Activated B cell treated with CpG ODN at 0.5 μM for 24 hours (primary cell): ENCODE data around the gene ANKRD60. TPM values are rescaled to one million over a fixed set of nuclear protein-coding genes. Genes with fewer than 3 reads are reported as not detected.

Experiments used
- ATAC-seq: fragments of 200-7000 bp; cut with Tn5 transposase; one replicate; pipeline ENCODE4 v1.10.0; 2021; ENCODE audit warnings: low read depth, mild to moderate bottlenecking, moderate library complexity
- CTCF ChIA-PET: fragments of 350-600 bp; sonication (Branson Sonifier 250); formaldehyde crosslinking; loops from one replicate; lab custom pipeline; 2021; ENCODE audit warnings: antibody characterized with exemption; lab: Charles Lee
- POLR2A ChIA-PET: fragments of 350-600 bp; sonication (Branson Sonifier 250); formaldehyde crosslinking; loops from one replicate; lab custom pipeline; 2021; ENCODE audit warnings: antibody characterized with exemption; lab: Charles Lee
- DNase-seq: peaks from one replicate; pipeline ENCODE4 v3.0.0; 2022
- H3K27ac Mint-ChIP-seq: one replicate; pipeline ENCODE4 v1.8.0; 2020; ENCODE audit warnings: mixed read lengths
- H3K27me3 Mint-ChIP-seq: one replicate; pipeline ENCODE4 v1.8.0; 2021; ENCODE audit warnings: mixed read lengths
- H3K36me3 Mint-ChIP-seq: one replicate; pipeline ENCODE4 v1.8.0; 2021; ENCODE audit warnings: low read depth, mixed read lengths
- H3K4me1 Mint-ChIP-seq: one replicate; pipeline ENCODE4 v1.8.0; 2021; ENCODE audit warnings: mixed read lengths
- H3K4me3 Mint-ChIP-seq: one replicate; pipeline ENCODE4 v1.8.0; 2020; ENCODE audit warnings: mild to moderate bottlenecking, mixed read lengths
- H3K9me3 Mint-ChIP-seq: one replicate; pipeline ENCODE4 v1.8.0; 2020; ENCODE audit warnings: mixed read lengths
- intact Hi-C: fragments of 100-400 bp; cut with micrococcal nuclease; formaldehyde crosslinking; loops from one replicate; pipeline ENCODE4 v1.15.1; 2024
- total RNA-seq: library from RNA; stranded (reverse); gene quantifications from 2 replicates; pipeline ENCODE4 v1.2.3, GENCODE V29; 2022
- TF ChIP-seq, protein P1 (sequence below): fragments of 200-600 bp; IDR thresholded peaks from one replicate; pipeline ENCODE4 v1.8.0; 2022; ENCODE audit warnings: antibody characterized with exemption, mild to moderate bottlenecking

ANKRD60 gene
- total RNA-seq, 1 donor from 2014 or later = not detected

DNA sequence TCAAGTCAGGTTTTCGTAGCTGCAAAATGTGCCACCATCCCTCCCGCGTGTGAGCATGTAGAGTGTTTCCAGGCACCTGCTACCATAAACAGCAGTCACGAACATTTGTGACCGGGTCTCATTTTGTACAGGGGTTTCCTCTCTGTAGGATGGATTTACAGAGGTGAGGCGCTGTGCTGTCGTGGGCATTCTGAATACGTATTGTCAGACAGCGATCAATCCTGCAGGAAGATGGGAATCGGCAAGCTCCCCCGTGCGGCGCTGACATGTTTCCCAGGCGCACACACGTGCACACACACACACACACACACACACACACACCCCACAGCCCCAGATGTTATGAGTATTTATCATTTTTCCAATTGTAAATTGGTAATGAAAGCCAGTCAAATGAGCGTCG, 15.8 kb downstream of the ANKRD60 start:
- intact Hi-C loops = loop anchor here (10.0 kb wide), 1 partner anchor 858 kb away; the partner anchor contains the start of gene RAE1
- POLR2A ChIA-PET = no interaction called here
- CTCF ChIA-PET = no interaction called here

DNA sequence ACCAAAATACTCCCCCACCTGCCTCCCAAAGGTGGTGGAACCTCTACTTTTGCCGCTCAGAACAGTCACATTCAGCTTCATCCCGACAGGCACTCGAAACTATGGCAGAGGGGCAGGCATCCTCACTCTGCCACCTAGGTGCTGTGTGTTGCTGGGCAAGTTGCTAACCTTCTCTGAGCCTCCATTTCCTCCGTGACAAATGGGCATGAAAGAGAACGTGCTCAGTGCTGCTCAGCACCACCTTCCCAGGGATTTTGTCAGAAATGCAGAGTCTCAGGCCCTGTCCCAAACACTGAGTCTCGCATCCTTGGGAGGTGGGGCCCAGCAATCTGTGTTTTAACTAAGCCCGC, 18.1 kb downstream of the ANKRD60 start:
- ATAC-seq (no peak), DNase-seq (no peak)
- ChIA-PET CTCF (interaction anchor here (0.8 to 2.7 kb wide), 4 partner anchors 15 to 712 kb away, joined by 3 to 10 read pairs (median 4); no protein-coding TSS in a partner anchor), POLR2A (no interaction called here)
- Mint-ChIP-seq H3K4me3 (no peak overlapping the region), H3K36me3 (no peaks in the 10 kb centered on the region), H3K27me3 (peaks cover 3% of the 10 kb centered on the region), H3K27ac (no peak overlapping the region), H3K9me3 (no peaks in the 10 kb centered on the region), H3K4me1 (peaks cover 4% of the 10 kb centered on the region)
- TF ChIP-seq, protein P1, sequence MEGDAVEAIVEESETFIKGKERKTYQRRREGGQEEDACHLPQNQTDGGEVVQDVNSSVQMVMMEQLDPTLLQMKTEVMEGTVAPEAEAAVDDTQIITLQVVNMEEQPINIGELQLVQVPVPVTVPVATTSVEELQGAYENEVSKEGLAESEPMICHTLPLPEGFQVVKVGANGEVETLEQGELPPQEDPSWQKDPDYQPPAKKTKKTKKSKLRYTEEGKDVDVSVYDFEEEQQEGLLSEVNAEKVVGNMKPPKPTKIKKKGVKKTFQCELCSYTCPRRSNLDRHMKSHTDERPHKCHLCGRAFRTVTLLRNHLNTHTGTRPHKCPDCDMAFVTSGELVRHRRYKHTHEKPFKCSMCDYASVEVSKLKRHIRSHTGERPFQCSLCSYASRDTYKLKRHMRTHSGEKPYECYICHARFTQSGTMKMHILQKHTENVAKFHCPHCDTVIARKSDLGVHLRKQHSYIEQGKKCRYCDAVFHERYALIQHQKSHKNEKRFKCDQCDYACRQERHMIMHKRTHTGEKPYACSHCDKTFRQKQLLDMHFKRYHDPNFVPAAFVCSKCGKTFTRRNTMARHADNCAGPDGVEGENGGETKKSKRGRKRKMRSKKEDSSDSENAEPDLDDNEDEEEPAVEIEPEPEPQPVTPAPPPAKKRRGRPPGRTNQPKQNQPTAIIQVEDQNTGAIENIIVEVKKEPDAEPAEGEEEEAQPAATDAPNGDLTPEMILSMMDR = no peak
- intact Hi-C loops = loop anchor here (10.0 kb wide), 1 partner anchor 856 kb away; the partner anchor contains the start of gene RAE1

More for the DNA sequence above, 15.8 kb downstream of the ANKRD60 start:
- H3K27me3 Mint-ChIP-seq = peaks cover 10% of the 10 kb centered on the region
- peaks cover 4% of the 10 kb centered on the region for H3K4me1 Mint-ChIP-seq
- TF ChIP-seq, protein P1 = no peak
- no peaks in the 10 kb centered on the region for H3K36me3 Mint-ChIP-seq
- ATAC-seq (no peak), DNase-seq (no peak)
- H3K27ac Mint-ChIP-seq = no peak overlapping the region
- H3K4me3 Mint-ChIP-seq = no peak overlapping the region
- H3K9me3 Mint-ChIP-seq = no peaks in the 10 kb centered on the region

DNA sequence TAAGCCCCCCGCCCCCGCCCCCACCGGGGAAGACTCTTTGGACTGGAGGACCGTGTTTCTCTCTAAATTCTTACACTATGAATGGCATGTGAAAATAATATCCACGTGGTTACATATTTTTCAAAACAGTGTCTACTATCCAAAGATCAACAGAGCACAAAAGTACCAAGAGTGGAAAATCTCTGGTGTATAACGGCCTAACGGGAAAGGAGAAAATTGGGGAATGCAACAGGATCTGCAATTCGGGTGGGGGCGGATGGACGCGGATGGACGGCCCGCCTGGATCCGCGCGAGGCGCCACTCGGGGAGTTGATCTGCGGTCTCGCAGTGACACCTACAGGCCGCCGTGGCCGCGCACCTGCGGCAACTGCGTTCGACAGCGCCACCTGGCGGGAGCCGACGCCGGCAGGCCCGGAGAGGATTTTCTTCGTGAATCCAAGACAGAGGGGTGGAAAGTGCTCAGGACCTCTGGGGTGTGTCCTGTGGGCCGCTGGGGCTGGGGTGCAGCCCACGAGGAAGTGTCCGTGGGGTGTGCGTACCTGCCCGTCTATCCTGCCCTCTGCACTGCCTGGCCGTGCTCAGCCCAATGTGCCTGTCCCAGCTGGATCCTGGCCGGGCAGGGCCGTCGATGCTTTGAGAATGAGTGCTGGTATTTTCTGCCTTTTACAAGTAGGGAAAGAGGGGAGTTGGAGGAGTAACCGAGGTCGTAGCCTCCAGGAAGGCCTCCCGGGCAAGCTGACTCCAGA, 18.6 kb downstream of the ANKRD60 start:
- no peak overlapping the region for H3K27ac Mint-ChIP-seq

DNA sequence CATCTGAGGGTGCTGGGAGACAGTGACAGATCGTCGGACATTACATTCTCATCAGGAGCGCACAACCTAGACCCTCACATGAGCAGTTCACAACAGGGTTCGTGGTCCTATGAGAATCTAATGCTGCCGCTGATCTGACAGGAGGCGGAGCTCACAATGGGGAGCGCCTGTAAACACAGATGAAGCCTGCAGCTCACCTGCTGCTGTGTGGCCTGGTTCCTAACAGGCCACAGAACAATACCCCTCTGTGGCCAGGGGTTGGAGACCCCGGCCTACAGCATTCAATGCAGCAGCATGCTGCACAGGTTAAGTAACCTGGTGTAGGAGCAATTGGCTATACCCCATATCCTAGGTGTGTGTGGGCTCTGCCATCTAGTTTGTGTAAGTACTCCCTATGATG, 19.5 kb downstream of the ANKRD60 start:
- Mint-ChIP-seq H3K9me3 (no peaks in the 10 kb centered on the region), H3K4me1 (peaks cover 4% of the 10 kb centered on the region), H3K27me3 (peaks cover 2% of the 10 kb centered on the region), H3K36me3 (no peaks in the 10 kb centered on the region), H3K27ac (no peak overlapping the region), H3K4me3 (no peak overlapping the region)
- no peak for DNase-seq
- ATAC-seq = no peak
- TF ChIP-seq, protein P1 = no peak
- ChIA-PET POLR2A (no interaction called here), CTCF (interaction anchor here (1.0 to 2.7 kb wide), 5 partner anchors 11 to 1658 kb away, joined by 3 to 10 read pairs (median 5); no protein-coding TSS in a partner anchor)
- intact Hi-C loops = loop anchor here (1.0 to 2.0 kb wide), 8 partner anchors 30 to 1659 kb away; no protein-coding TSS in a partner anchor

More for the DNA sequence above, 18.6 kb downstream of the ANKRD60 start:
- DNase-seq = peak; percentile 88
- Mint-ChIP-seq H3K4me3 (peak overlapping the region; percentile 30), H3K4me1 (peaks cover 4% of the 10 kb centered on the region), H3K36me3 (no peaks in the 10 kb centered on the region), H3K9me3 (no peaks in the 10 kb centered on the region), H3K27me3 (peaks cover 3% of the 10 kb centered on the region)
- POLR2A ChIA-PET = no interaction called here
- TF ChIP-seq, protein P1 = peak; percentile 99
- CTCF ChIA-PET = interaction anchor here (0.8 to 2.7 kb wide), 6 partner anchors 14 to 1659 kb away, joined by 3 to 10 read pairs (median 5); no protein-coding TSS in a partner anchor
- intact Hi-C loops = loop anchor here (1.0 to 10.0 kb wide), 9 partner anchors 31 to 1660 kb away; partner anchors contain the start of gene RAE1
- ATAC-seq = peak; percentile 96

DNA sequence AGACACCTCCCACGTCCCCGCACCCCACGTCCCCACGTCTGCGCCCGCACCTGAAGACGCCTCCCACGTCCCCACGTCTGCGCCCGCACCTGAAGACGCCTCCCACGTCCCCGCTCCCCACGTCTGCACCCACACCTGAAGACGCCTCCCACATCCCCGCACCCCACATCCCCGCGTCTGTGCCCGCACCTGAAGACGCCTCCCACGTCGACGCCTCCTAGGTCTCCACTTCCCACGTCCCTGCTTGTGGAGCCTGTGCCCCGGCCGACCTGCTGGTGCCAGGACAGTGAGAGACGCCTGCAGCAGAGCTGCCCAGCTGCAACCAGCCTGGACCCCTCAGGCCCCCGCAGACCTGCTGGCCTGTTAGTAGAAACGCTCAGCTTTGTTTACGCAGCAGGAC, 22.6 kb downstream of the ANKRD60 start:
- Mint-ChIP-seq H3K27ac (no peak overlapping the region), H3K4me3 (no peak overlapping the region), H3K36me3 (no peaks in the 10 kb centered on the region), H3K27me3 (no peaks in the 10 kb centered on the region), H3K9me3 (no peaks in the 10 kb centered on the region), H3K4me1 (peaks cover 4% of the 10 kb centered on the region)
- DNase-seq (no peak), ATAC-seq (no peak)
- ChIA-PET CTCF (no interaction called here), POLR2A (no interaction called here)
- intact Hi-C loops = no loop called here
- TF ChIP-seq, protein P1 = no peak
